HepG2 (cell line): Measurements from ENCODE around the gene ADSL. TPM values are rescaled to one million over a fixed set of nuclear protein-coding genes. Genes with fewer than 3 reads are reported as not detected.

Experiments used
- ATAC-seq: fragments of 200-7000 bp; cut with Tn5 transposase; 3 replicates; pipeline ENCODE4 v1.9.1; 2020; ENCODE audit warnings: mild to moderate bottlenecking, moderate library complexity
- BruUV-seq: library from RNA; stranded (reverse); fragments of 400-500 nt; replicated peaks from 2 replicates; lab custom pipeline; 2021; lab: Mats Ljungman, UMichigan
- CTCF ChIA-PET: fragments of 300-600 bp; formaldehyde crosslinking; extraction: SDS; loops from one replicate; lab custom pipeline; 2021; ENCODE audit warnings: low total read pairs, inconsistent platforms, low intra/inter-chr PET ratio; lab: Yijun Ruan, JAX
- POLR2A ChIA-PET: fragments of 350-600 bp; sonication (Branson Sonifier 250); formaldehyde crosslinking; loops from one replicate; lab custom pipeline; 2020; ENCODE audit warnings: antibody characterized with exemption, inconsistent platforms; lab: Yijun Ruan, JAX
- DNase-seq: peaks from one replicate; pipeline ENCODE4 v3.0.0-alpha.2; 2015; ENCODE audit warnings: low spot score
- FAIRE-seq: peaks from 3 replicates; lab custom pipeline; 2011; peaks lifted over from hg19 to GRCh38; lab: Jason Lieb, UNC
- H2AFZ ChIP-seq: one replicate; pipeline ENCODE4 v1.6.1; 2011; ENCODE audit warnings: low read length, inconsistent platforms
- H3K27ac ChIP-seq: fragments of 300-600 bp; 3 replicates; pipeline ENCODE4 v1.8.0; 2011; ENCODE audit warnings: mixed run types, mild to moderate bottlenecking, mixed read lengths, low read length, inconsistent platforms; ENCODE audit not compliant: insufficient read depth; ENCODE audit errors: extremely low read length
- H3K27me3 ChIP-seq, 2 experiments: fragments of 200-600 bp in 1 of 2; 2 replicates in 1 of 2; 3 replicates in 1 of 2; pipeline versions ENCODE4 v1.6.0 to v1.8.0; 2011; ENCODE audit warnings: low read length in 2 of 2, mild to moderate bottlenecking in 2 of 2, moderate library complexity in 2 of 2, inconsistent platforms in 1 of 2; ENCODE audit not compliant: insufficient read depth in 2 of 2, control insufficient read depth in 1 of 2
- H3K36me3 ChIP-seq, 2 experiments: fragments of 200-600 bp in 1 of 2; replicated peaks in 1 of 2; 2 replicates in 1 of 2; 3 replicates in 1 of 2; pipeline versions ENCODE4 v1.5.1 to v1.8.0; 2011; ENCODE audit warnings: low read length in 2 of 2, inconsistent platforms in 1 of 2; ENCODE audit not compliant: insufficient read depth in 2 of 2, control insufficient read depth in 1 of 2
- H3K4me1 ChIP-seq: 2 replicates; pipeline ENCODE4 v1.5.1; 2012; ENCODE audit warnings: low read length, inconsistent platforms; ENCODE audit not compliant: insufficient read depth
- H3K4me2 ChIP-seq: 2 replicates; pipeline ENCODE4 v1.6.0; 2011; ENCODE audit warnings: low read depth, low read length, inconsistent platforms
- H3K4me3 ChIP-seq, 3 experiments: fragments of 200-600 bp in 1 of 3; sonication (generic), shearing (Covaris generic) in 1 of 3; replicated peaks in 1 of 3; 2 replicates each; pipeline ENCODE4 v1.5.1; 2011 to 2016; ENCODE audit warnings: low read length in 3 of 3, inconsistent platforms in 2 of 3, low read depth in 2 of 3, mild to moderate bottlenecking in 2 of 3, control low read depth in 1 of 3, mixed read lengths in 1 of 3; ENCODE audit not compliant: insufficient read depth in 1 of 3
- H3K79me2 ChIP-seq: one replicate; pipeline ENCODE4 v1.6.1; 2011; ENCODE audit warnings: low read length, inconsistent platforms; ENCODE audit not compliant: insufficient read depth
- H3K9ac ChIP-seq: 2 replicates; pipeline ENCODE4 v1.6.0; 2011; ENCODE audit warnings: mild to moderate bottlenecking, low read depth, low read length, inconsistent platforms; ENCODE audit not compliant: insufficient read depth
- H3K9me3 ChIP-seq: 2 replicates; pipeline ENCODE4 v1.5.1; 2012; ENCODE audit warnings: mild to moderate bottlenecking, low read length
- H4K20me1 ChIP-seq: 2 replicates; pipeline ENCODE4 v1.6.0; 2011; ENCODE audit warnings: inconsistent platforms, mild to moderate bottlenecking, low read length, moderate library complexity; ENCODE audit not compliant: insufficient read depth
- AGO2 ChIP-seq: fragments of 200-400 bp; formaldehyde crosslinking; optimal IDR thresholded peaks from 2 replicates; pipeline ENCODE3; 2017; ENCODE audit warnings: mild to moderate bottlenecking, low read depth, low read length, moderate library complexity
- NR0B2 ChIP-seq: sonication (generic); formaldehyde crosslinking; IDR thresholded peaks from 2 replicates; pipeline ENCODE4 v1.4.0; 2020; ENCODE audit warnings: mild to moderate bottlenecking, missing genetic modification reagents
- POLR2AphosphoS2 ChIP-seq: IDR thresholded peaks from 2 replicates; pipeline ENCODE4 v1.6.1; 2011; ENCODE audit warnings: low read depth, low read length, improper control_type of control experiment
- XBP1 ChIP-seq: sonication (generic); formaldehyde crosslinking; IDR thresholded peaks from 2 replicates; pipeline ENCODE4 v1.5.0; 2020; ENCODE audit warnings: missing genetic modification reagents
- ZBTB37 ChIP-seq: sonication (generic); formaldehyde crosslinking; IDR thresholded peaks from 2 replicates; pipeline ENCODE4 v1.4.0; 2020; ENCODE audit warnings: mild to moderate bottlenecking, missing genetic modification reagents
- ZNF333 ChIP-seq: sonication (generic); formaldehyde crosslinking; IDR thresholded peaks from 2 replicates; pipeline ENCODE4 v1.4.0; 2020; ENCODE audit warnings: mild to moderate bottlenecking, missing genetic modification reagents, borderline replicate concordance
- ZNF644 ChIP-seq: IDR thresholded peaks from 2 replicates; pipeline ENCODE4 v1.6.1; 2016; ENCODE audit warnings: low read depth
- WGBS: methylation state at CpG from one replicate; pipeline ENCODE4 v1.1.6; 2017; ENCODE audit warnings: low lambda C conversion rate; 5-methylcytosine and 5-hydroxymethylcytosine counted together
- in situ Hi-C: cut with HindIII; loops from 2 replicates; pipeline ENCODE4 v1.10.0; 2017; ENCODE audit warnings: low pct_unique_long_range_greater_than_20kb; ENCODE audit not compliant: extremely low pct_ligation_motif_present
- intact Hi-C: fragments of 100-400 bp; cut with micrococcal nuclease; formaldehyde crosslinking; loops from one replicate; pipeline ENCODE4 v1.10.0; 2022; ENCODE audit not compliant: unreplicated experiment
- polyA plus RNA-seq, 8 experiments: library from polyadenylated mRNA; depleted of rRNA in 3 of 8; stranded (reverse) in 7 of 8; unstranded in 1 of 8; fragments of >200 nt; fragmentation: Illumina TruSeq in 4 of 8; extraction: Trizol in 4 of 8; gene quantifications; 2 replicates each; pipeline versions ENCODE4 v1.2.1 to v1.2.3, GENCODE V29; 2011 to 2016; ENCODE audit warnings: low read depth in 4 of 8, missing spikeins in 1 of 8, mixed read lengths in 1 of 8; ENCODE audit not compliant: insufficient read depth in 1 of 8
- total RNA-seq, 5 experiments: library from RNA; depleted of rRNA; stranded (reverse); fragments of >200 nt; fragmentation: Illumina TruSeq; extraction: Trizol; gene quantifications; 2 replicates each; pipeline ENCODE4 v1.2.3, GENCODE V29; 2016; ENCODE audit warnings: low read depth in 1 of 5

ADSL gene
- total and polyA plus RNA-seq, 2 of the 13 experiments (the other 11 are each of a cell fraction or from before 2014, with no cell fraction given) = 123 to 174 TPM

- Histone ChIP-seq H3K36me3 (peaks cover 11 to 23% of the 10 kb centered on the region in 2 experiments), H3K4me2 (no peak overlapping the region), H3K4me3 (no peak overlapping the region), H3K9ac (no peak overlapping the region), H3K79me2 (no peaks in the 10 kb centered on the region), H3K9me3 (no peaks in the 10 kb centered on the region), H3K4me1 (no peaks in the 10 kb centered on the region), H2AFZ (no peak overlapping the region), H3K27ac (no peak overlapping the region), H3K27me3 (no peaks in the 10 kb centered on the region), H4K20me1 (no peaks in the 10 kb centered on the region)
- TF ChIP-seq NR0B2 = no peak
- TF ChIP-seq AGO2 = peak; percentile 48
- in situ Hi-C loops (no loop called here), intact Hi-C loops (no loop called here)
- CTCF ChIA-PET = no interaction called here
- BruUV-seq = no TSS peak
- DNase-seq = no peak
- WGBS = 98% methylated on average over 23 of the region's 28 CpGs
- POLR2A ChIA-PET = no interaction called here
- ATAC-seq = no peak
- FAIRE-seq = no peak
These were observed 59.1 kb downstream of the ADSL start for GRCh38 chr22:40405178-40406062.

DNA sequence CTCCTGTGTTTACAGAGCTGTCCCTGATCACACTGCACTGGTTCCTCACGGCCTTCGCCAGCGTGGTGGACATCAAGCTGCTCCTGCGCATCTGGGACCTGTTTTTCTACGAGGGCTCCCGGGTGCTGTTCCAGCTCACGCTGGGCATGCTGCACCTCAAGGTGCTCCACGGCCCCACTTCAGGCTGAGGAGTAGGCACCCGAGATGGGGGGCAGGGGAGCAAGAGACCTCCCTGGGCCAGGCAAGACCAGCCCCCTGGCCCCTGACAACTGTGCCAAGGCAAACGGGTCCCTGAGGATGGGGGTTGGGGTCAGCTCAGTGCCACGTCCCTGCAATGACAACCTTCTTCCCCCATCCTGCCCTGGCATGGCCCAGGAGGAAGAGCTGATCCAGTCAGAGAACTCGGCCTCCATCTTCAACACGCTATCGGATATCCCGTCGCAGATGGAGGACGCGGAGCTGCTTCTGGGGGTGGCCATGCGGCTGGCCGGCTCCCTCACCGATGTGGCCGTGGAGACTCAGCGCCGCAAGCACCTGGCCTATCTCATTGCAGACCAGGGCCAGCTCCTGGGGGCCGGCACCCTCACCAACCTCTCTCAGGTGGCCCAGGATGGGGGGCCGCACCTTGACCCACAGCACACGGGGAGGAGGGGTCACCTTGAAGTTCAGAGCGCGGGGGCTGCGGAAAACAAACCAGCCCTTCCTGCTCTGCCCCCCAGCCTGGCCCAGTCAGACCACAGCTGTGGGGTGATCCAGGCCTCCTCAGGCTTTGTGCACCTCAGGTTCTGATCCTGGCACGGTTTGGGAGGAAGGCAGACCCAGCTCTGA, 60.0 kb downstream of the ADSL start:
- Histone ChIP-seq H3K4me3 (no peak overlapping the region), H3K36me3 (peaks cover 12 to 30% of the 10 kb centered on the region in 2 experiments), H3K4me2 (no peak overlapping the region), H3K9ac (no peak overlapping the region), H3K9me3 (no peaks in the 10 kb centered on the region), H3K27me3 (no peaks in the 10 kb centered on the region), H2AFZ (no peak overlapping the region), H4K20me1 (no peaks in the 10 kb centered on the region), H3K27ac (no peak overlapping the region), H3K4me1 (no peaks in the 10 kb centered on the region), H3K79me2 (no peaks in the 10 kb centered on the region)
- ATAC-seq (no peak), DNase-seq (no peak), FAIRE-seq (no peak)
- CTCF ChIA-PET = no interaction called here
- POLR2A ChIA-PET = no interaction called here
- BruUV-seq = no TSS peak
- 96% methylated on average over 18 of the region's 31 CpGs for WGBS
- TF ChIP-seq XBP1 (CRISPR knock-in tag) (no peak), ZBTB37 (CRISPR knock-in tag) (no peak), ZNF333 (CRISPR knock-in tag) (no peak), POLR2AphosphoS2 (no peak), ZNF644 (no peak)
- intact Hi-C loops (no loop called here), in situ Hi-C loops (no loop called here)
